ENCODE data around the gene SLC30A5. TPM values are rescaled to one million over a fixed set of nuclear protein-coding genes. Genes with fewer than 3 reads are reported as not detected.
"Not testable (repeated sequence)": the region's sequence is repeated elsewhere in the genome, so short reads cannot be mapped to it uniquely, and the experiment has no call there.

Gene SLC30A5
- total and polyA plus RNA-seq, 2 experiments from 2014 or later: 41.2 to 54.3 TPM

DNA sequence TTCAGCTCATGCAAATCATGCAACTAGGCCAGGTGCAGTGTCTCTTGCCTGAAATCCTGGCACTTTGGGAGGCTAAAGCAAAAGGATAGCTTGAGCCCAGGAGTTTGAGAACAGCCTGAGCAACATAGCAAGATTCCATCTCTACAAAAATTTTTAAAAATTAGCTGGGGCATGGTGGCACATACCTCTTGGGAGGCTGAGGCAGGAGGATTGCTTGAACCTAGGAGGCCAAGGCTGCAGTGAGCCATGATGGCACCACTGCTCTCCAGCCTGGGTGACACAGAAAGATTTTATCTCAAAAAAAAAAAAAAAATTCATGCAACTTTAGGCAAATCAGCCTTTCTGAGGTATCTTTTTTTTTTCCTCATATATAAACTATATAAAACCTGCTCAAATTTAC, 37.5 kb downstream of the SLC30A5 start:
- H3K9me3 ChIP-seq (ENCODE audit: low read depth): no peaks in the 10 kb centered on the region
- no peak overlapping the region for H3K4me3 ChIP-seq
- TF ChIP-seq, protein P1, sequence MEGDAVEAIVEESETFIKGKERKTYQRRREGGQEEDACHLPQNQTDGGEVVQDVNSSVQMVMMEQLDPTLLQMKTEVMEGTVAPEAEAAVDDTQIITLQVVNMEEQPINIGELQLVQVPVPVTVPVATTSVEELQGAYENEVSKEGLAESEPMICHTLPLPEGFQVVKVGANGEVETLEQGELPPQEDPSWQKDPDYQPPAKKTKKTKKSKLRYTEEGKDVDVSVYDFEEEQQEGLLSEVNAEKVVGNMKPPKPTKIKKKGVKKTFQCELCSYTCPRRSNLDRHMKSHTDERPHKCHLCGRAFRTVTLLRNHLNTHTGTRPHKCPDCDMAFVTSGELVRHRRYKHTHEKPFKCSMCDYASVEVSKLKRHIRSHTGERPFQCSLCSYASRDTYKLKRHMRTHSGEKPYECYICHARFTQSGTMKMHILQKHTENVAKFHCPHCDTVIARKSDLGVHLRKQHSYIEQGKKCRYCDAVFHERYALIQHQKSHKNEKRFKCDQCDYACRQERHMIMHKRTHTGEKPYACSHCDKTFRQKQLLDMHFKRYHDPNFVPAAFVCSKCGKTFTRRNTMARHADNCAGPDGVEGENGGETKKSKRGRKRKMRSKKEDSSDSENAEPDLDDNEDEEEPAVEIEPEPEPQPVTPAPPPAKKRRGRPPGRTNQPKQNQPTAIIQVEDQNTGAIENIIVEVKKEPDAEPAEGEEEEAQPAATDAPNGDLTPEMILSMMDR (IDR thresholded peaks at IDR 0.05; ENCODE audit: low read depth, low read length): no peak
- H3K4me1 ChIP-seq (ENCODE audit: low read depth): no peaks in the 10 kb centered on the region
- no peaks in the 10 kb centered on the region for H3K27me3 ChIP-seq
- H3K36me3 ChIP-seq: peaks cover 30% of the 10 kb centered on the region
- no peak overlapping the region for H3K27ac ChIP-seq
- no peak for DNase-seq (ENCODE audit: low read depth in 1 of 2, low spot score in 1 of 2)

DNA sequence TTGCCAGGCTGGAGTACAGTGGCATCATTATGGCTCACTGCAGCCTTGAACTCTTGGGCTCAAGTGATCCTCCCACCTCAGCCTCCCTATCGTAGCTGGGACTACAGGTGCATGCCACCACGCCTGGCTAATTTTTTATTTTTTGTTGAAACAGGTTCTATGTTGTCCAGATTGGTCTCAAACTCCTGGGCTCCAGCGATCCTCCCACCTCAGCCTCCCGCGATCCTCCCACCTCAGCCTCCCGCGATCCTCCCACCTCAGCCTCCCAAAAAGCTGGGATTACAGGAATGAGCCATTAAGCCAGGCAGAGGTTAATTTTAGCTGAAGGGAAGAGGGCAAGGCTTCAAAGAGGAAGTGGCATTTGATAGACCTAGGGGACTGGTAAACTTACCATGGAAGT, 40.3 kb downstream of the SLC30A5 start:
- no peaks in the 10 kb centered on the region for H3K27me3 ChIP-seq
- H3K4me1 ChIP-seq (ENCODE audit: low read depth): no peaks in the 10 kb centered on the region
- peaks cover 17% of the 10 kb centered on the region for H3K36me3 ChIP-seq
- DNase-seq (ENCODE audit: low read depth in 1 of 2, low spot score in 1 of 2): no peak
- H3K4me3 ChIP-seq: no peak overlapping the region
- H3K27ac ChIP-seq: peak overlapping the region; percentile 35
- TF ChIP-seq, protein P1 (IDR thresholded peaks at IDR 0.05; ENCODE audit: low read depth, low read length): no peak
- H3K9me3 ChIP-seq (ENCODE audit: low read depth): no peaks in the 10 kb centered on the region

DNA sequence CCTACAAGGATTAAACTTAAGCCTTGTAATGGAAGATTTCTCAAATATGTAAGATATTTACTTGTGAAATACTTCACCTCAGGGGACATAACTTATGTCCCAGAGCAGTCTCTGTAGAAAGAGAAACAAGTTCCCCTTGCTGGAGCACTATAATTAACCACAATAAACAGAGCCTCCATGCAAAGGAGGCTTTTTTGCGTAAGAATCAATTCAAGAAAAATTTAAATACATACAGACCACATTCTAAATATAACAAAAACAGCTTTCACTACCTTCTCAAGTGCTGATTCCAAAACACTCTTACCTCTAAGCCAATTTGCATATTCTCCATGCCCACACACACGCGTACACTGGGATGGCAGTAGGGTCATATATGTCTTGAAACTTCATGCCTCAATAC, 42.5 kb downstream of the SLC30A5 start:
- H3K4me3 ChIP-seq: no peak overlapping the region
- DNase-seq (ENCODE audit: low read depth in 1 of 2, low spot score in 1 of 2): peak in 1 of 2 donors; percentile 20
- no peak overlapping the region for H3K27ac ChIP-seq
- H3K27me3 ChIP-seq: no peaks in the 10 kb centered on the region
- TF ChIP-seq, protein P1 (IDR thresholded peaks at IDR 0.05; ENCODE audit: low read depth, low read length): no peak
- no peaks in the 10 kb centered on the region for H3K9me3 ChIP-seq (ENCODE audit: low read depth)
- no peaks in the 10 kb centered on the region for H3K4me1 ChIP-seq (ENCODE audit: low read depth)
- no peaks in the 10 kb centered on the region for H3K36me3 ChIP-seq

DNA sequence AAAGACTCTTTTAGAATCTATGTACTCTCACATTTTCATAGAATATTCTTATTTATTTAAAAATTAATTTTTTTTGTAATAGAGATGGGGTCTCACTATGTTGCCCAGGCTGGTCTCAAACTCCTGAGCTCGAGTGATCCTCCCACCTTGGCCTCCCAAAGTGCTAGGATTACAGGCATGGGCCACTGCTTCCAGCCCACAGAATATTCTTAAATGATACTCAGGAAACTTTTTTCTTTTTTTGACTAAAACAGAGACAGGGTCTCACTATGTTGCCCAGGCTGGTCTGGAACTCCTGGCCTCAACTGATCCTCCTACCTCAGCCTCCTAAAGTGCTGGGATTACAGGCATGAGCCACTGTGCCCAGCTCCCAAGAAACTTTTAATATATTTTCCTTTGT, 43.4 kb downstream of the SLC30A5 start:
- not testable (repeated sequence) for H3K4me1 ChIP-seq (ENCODE audit: low read depth); H3K27me3 ChIP-seq; H3K9me3 ChIP-seq (ENCODE audit: low read depth); H3K27ac ChIP-seq; H3K4me3 ChIP-seq; H3K36me3 ChIP-seq; DNase-seq (ENCODE audit: low read depth in 1 of 2, low spot score in 1 of 2)

DNA sequence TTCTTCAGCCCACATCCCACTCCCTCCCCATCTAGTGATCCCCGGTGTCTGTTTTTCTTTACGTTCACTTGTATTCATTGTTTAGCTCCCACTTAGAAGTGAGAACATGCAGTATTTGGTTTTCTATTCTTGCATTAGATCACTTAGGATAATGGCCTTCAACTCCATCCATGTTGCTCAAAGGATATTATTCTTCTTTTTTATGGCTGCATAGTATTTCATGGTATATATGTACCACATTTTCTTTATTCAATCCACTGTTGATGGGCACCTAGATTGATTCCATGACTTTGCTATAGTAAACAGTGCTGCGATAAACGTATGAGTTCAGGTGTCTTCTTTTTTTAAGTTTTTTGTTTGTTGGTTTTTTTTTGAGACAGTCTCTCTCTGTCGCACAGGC, 44.0 kb downstream of the SLC30A5 start:
- Histone ChIP-seq H3K27ac (no peak overlapping the region), H3K36me3 (no peaks in the 10 kb centered on the region), H3K27me3 (no peaks in the 10 kb centered on the region), H3K4me3 (no peak overlapping the region), H3K9me3 (ENCODE audit: low read depth) (no peaks in the 10 kb centered on the region), H3K4me1 (ENCODE audit: low read depth) (no peaks in the 10 kb centered on the region)
- TF ChIP-seq, protein P1 (IDR thresholded peaks at IDR 0.05; ENCODE audit: low read depth, low read length): no peak
- no peak for DNase-seq (ENCODE audit: low read depth in 1 of 2, low spot score in 1 of 2)

DNA sequence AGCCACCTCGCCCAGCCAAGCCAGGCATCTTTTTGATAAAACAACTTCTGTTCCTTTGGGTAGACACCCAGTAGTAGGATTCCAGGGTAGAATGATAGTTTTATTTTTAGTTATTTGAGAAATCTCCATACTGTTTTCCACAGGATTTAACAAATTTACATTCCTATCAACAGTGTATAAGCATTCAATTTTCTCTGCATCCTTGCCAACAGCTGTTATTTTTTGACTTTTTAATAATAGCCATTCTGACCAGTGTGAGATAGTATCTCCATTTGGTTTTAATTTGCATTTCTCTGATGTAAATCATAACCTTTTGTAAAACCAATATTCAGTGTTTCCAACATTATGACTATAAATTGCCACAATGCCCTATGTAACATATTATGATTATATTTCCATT, 45.0 kb downstream of the SLC30A5 start:
- DNase-seq (ENCODE audit: low read depth in 1 of 2, low spot score in 1 of 2): no peak
- Histone ChIP-seq H3K36me3 (no peaks in the 10 kb centered on the region), H3K4me3 (no peak overlapping the region), H3K4me1 (ENCODE audit: low read depth) (no peaks in the 10 kb centered on the region), H3K27me3 (no peaks in the 10 kb centered on the region), H3K27ac (no peak overlapping the region), H3K9me3 (ENCODE audit: low read depth) (no peaks in the 10 kb centered on the region)
- TF ChIP-seq, protein P1 (IDR thresholded peaks at IDR 0.05; ENCODE audit: low read depth, low read length): no peak

DNA sequence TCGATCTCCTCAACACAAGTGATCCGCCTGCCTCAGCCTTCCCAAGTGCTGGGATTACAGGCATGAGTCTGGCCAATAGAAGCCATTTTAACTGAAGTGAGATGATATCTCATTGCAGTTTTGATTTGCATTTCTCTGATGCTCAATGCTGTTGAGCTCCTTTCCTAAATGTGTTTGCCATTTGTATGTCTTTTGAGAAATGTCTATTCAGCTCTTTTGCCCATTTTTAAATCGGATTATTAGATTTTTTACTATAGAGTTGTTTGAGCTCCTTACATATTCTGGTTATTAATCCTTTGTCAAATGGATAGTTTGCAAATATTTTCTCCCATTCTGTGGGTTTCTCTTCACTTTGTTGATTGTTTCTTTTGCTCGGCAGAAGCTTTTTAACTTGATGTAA, 46.4 kb downstream of the SLC30A5 start:
- DNase-seq (ENCODE audit: low read depth in 1 of 2, low spot score in 1 of 2); H3K27me3 ChIP-seq; H3K9me3 ChIP-seq (ENCODE audit: low read depth); H3K4me3 ChIP-seq; H3K27ac ChIP-seq; H3K36me3 ChIP-seq; H3K4me1 ChIP-seq (ENCODE audit: low read depth): not testable (repeated sequence)
